Sigmoid colon (tissue), 4 donors: ENCODE data around the gene HSPG2.

Source experiments
- EP300 ChIP-seq, 4 donors: sonication (generic); formaldehyde crosslinking; IDR thresholded peaks; one replicate each; pipeline ENCODE4 v1.6.1; 2017; ENCODE audit warnings: antibody characterized with exemption in 4 of 4
- POLR2A ChIP-seq, 2 donors: fragments of 450-650 bp; IDR thresholded peaks; one replicate each; pipeline ENCODE4 v1.6.1; 2016; ENCODE audit warnings: antibody characterized with exemption in 2 of 2, mild to moderate bottlenecking in 2 of 2, moderate library complexity in 2 of 2
- TF ChIP-seq, protein P1 (sequence below), 4 experiments: fragments of 450-650 bp in 3 of 4; fragments of 200-600 bp in 1 of 4; IDR thresholded peaks; one replicate each; pipeline ENCODE4 v1.5.1; 2016 to 2019; ENCODE audit warnings: antibody characterized with exemption in 4 of 4, mild to moderate bottlenecking in 3 of 4, moderate library complexity in 2 of 4

DNA sequence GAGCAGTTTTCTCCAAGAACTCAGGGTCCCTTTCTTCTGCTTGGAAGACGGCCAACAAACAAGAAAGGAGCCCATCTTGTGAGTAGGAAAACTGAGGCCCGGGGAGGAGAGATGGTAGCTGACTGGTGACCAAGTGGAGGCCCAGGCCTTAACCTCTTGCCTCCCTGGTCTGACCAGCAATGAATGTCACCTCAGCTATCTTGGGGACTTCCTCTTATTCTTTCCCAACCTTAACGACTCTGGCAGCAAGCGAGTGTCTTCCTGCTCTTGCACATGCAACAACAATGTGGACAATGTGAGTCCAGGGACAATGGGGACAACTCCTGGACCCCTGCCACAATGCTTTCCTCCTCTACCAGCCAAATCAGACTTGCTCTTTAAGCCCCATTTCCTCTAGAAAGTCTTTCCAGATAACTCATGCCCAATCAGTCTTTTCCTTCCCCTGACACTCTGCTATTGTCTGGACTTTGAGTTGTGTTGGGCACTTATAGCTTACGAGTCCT lies 12.6 kb downstream of the HSPG2 start:
- TF ChIP-seq, protein P1, sequence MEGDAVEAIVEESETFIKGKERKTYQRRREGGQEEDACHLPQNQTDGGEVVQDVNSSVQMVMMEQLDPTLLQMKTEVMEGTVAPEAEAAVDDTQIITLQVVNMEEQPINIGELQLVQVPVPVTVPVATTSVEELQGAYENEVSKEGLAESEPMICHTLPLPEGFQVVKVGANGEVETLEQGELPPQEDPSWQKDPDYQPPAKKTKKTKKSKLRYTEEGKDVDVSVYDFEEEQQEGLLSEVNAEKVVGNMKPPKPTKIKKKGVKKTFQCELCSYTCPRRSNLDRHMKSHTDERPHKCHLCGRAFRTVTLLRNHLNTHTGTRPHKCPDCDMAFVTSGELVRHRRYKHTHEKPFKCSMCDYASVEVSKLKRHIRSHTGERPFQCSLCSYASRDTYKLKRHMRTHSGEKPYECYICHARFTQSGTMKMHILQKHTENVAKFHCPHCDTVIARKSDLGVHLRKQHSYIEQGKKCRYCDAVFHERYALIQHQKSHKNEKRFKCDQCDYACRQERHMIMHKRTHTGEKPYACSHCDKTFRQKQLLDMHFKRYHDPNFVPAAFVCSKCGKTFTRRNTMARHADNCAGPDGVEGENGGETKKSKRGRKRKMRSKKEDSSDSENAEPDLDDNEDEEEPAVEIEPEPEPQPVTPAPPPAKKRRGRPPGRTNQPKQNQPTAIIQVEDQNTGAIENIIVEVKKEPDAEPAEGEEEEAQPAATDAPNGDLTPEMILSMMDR (IDR thresholded peaks at IDR 0.05): no peak
- TF ChIP-seq POLR2A (IDR thresholded peaks at IDR 0.05) (no peak), EP300 (IDR thresholded peaks at IDR 0.05) (no peak)
